CD14-positive monocyte (primary cell): ENCODE data around the gene ZNF554. TPM values are rescaled to one million over a fixed set of nuclear protein-coding genes. Genes with fewer than 3 reads are reported as not detected.

Experiments used
- DNase-seq, 3 donors: peaks; one replicate each; pipeline ENCODE4 v3.0.0-alpha.2; 2011 to 2022
- H2AFZ ChIP-seq: 2 replicates; pipeline ENCODE4 v1.6.0; 2012; ENCODE audit warnings: mild to moderate bottlenecking, low read depth, low read length, inconsistent platforms; ENCODE audit not compliant: insufficient read depth, poor library complexity, severe bottlenecking
- H3K27ac ChIP-seq, 2 donors: 1 replicate in 1 of 2; 2 replicates in 1 of 2; pipeline ENCODE4 v1.5.1; 2012 to 2013; ENCODE audit warnings: low read length in 2 of 2, control low read depth in 1 of 2, inconsistent platforms in 1 of 2, low read depth in 1 of 2, mild to moderate bottlenecking in 1 of 2
- H3K27me3 ChIP-seq, 2 donors: one replicate each; pipeline versions ENCODE4 v1.6.0 to v1.6.1; 2011 to 2013; ENCODE audit warnings: low read length in 2 of 2; ENCODE audit not compliant: control insufficient read depth in 2 of 2, insufficient read depth in 2 of 2
- H3K36me3 ChIP-seq, 2 donors: replicated peaks in 1 of 2; 1 replicate in 1 of 2; 2 replicates in 1 of 2; pipeline versions ENCODE4 v1.5.1 to v1.6.1; 2012 to 2013; ENCODE audit warnings: low read length in 2 of 2, control low read depth in 1 of 2, inconsistent platforms in 1 of 2, mild to moderate bottlenecking in 1 of 2; ENCODE audit not compliant: insufficient read depth in 2 of 2, control insufficient read depth in 1 of 2
- H3K4me1 ChIP-seq, 2 donors: 1 replicate in 1 of 2; 2 replicates in 1 of 2; pipeline versions ENCODE4 v1.5.1 to v1.6.1; 2012 to 2013; ENCODE audit warnings: low read length in 2 of 2, control low read depth in 1 of 2, inconsistent platforms in 1 of 2, mild to moderate bottlenecking in 1 of 2, moderate library complexity in 1 of 2; ENCODE audit not compliant: insufficient read depth in 2 of 2, control insufficient read depth in 1 of 2
- H3K4me2 ChIP-seq: replicated peaks from 2 replicates; pipeline ENCODE3; 2012; ENCODE audit warnings: low read length, moderate library complexity, mild to moderate bottlenecking; ENCODE audit not compliant: poor library complexity, severe bottlenecking; ENCODE audit errors: extremely low read depth
- H3K4me3 ChIP-seq, 3 experiments: fragments of 200-600 bp in 1 of 3; sonication (generic) in 1 of 3; replicated peaks in 1 of 3; 1 replicate in 2 of 3; 2 replicates in 1 of 3; pipeline ENCODE4 v1.5.1; 2011 to 2013; ENCODE audit warnings: low read length in 3 of 3, mild to moderate bottlenecking in 3 of 3, control low read depth in 2 of 3, low read depth in 2 of 3, inconsistent platforms in 1 of 3, moderate library complexity in 1 of 3
- H3K79me2 ChIP-seq: 2 replicates; pipeline ENCODE4 v1.6.0; 2012; ENCODE audit warnings: mild to moderate bottlenecking, control low read depth, inconsistent platforms, low read length, moderate library complexity; ENCODE audit not compliant: insufficient read depth
- H3K9ac ChIP-seq: 2 replicates; pipeline ENCODE4 v1.6.0; 2017; ENCODE audit warnings: low read length, mild to moderate bottlenecking; ENCODE audit not compliant: insufficient read depth, poor library complexity, severe bottlenecking
- H3K9me3 ChIP-seq, 2 donors: replicated peaks in 1 of 2; 1 replicate in 1 of 2; 2 replicates in 1 of 2; pipeline versions ENCODE4 v1.5.1 to v1.6.1; 2012 to 2013; ENCODE audit warnings: low read length in 2 of 2, control low read depth in 1 of 2; ENCODE audit not compliant: control insufficient read depth in 1 of 2, insufficient read depth in 1 of 2
- H4K20me1 ChIP-seq: 2 replicates; pipeline ENCODE4 v1.6.0; 2012; ENCODE audit warnings: mild to moderate bottlenecking, low read length, control low read depth, moderate library complexity; ENCODE audit not compliant: insufficient read depth
- H3K27ac Mint-ChIP-seq, 7 donors: one replicate each; pipeline ENCODE4 v1.8.0; 2020; ENCODE audit warnings: mild to moderate bottlenecking in 7 of 7, mixed read lengths in 7 of 7, moderate library complexity in 6 of 7, inconsistent platforms in 2 of 7
- H3K27me3 Mint-ChIP-seq, 3 donors: one replicate each; pipeline ENCODE4 v1.8.0; 2021 to 2022; ENCODE audit warnings: low read depth in 3 of 3, mild to moderate bottlenecking in 3 of 3, mixed read lengths in 3 of 3, moderate library complexity in 3 of 3, inconsistent platforms in 1 of 3
- H3K36me3 Mint-ChIP-seq, 2 donors: one replicate each; pipeline ENCODE4 v1.8.0; 2020; ENCODE audit warnings: mixed read lengths in 2 of 2, inconsistent platforms in 1 of 2, mild to moderate bottlenecking in 1 of 2
- H3K4me1 Mint-ChIP-seq: one replicate; pipeline ENCODE4 v1.8.0; 2020; ENCODE audit warnings: mild to moderate bottlenecking, mixed read lengths
- H3K4me3 Mint-ChIP-seq, 2 donors: one replicate each; pipeline ENCODE4 v1.8.0; 2020; ENCODE audit warnings: mild to moderate bottlenecking in 2 of 2, mixed read lengths in 2 of 2, moderate library complexity in 1 of 2
- H3K9me3 Mint-ChIP-seq, 7 donors: one replicate each; pipeline ENCODE4 v1.8.0; 2020 to 2022; ENCODE audit warnings: mixed read lengths in 7 of 7, mild to moderate bottlenecking in 6 of 7, moderate library complexity in 6 of 7, inconsistent platforms in 2 of 7
- WGBS: methylation state at CpG from one replicate; pipeline ENCODE4 v1.1.5; 2013; ENCODE audit warnings: missing lambda C conversion rate; ENCODE audit not compliant: insufficient coverage; 5-methylcytosine and 5-hydroxymethylcytosine counted together
- intact Hi-C, 2 donors: fragments of 100-400 bp; cut with micrococcal nuclease; formaldehyde crosslinking; loops; one replicate each; pipeline versions ENCODE4 v1.15.0 to v1.15.1; 2023
- polyA plus RNA-seq, 3 donors: library from polyadenylated mRNA; depleted of rRNA in 1 of 3; unstranded in 2 of 3; stranded (reverse) in 1 of 3; fragments of 300-500 nt in 2 of 3; fragments of >200 nt in 1 of 3; fragmentation: Illumina TruSeq in 2 of 3; gene quantifications; 1 replicate in 2 of 3; 2 replicates in 1 of 3; pipeline ENCODE4 v1.2.3, GENCODE V29; 2012 to 2021
- TF ChIP-seq, protein P1 (sequence below): fragments of 200-600 bp; IDR thresholded peaks from one replicate; pipeline ENCODE4 v1.8.0; 2022; ENCODE audit warnings: antibody characterized with exemption, mild to moderate bottlenecking

ZNF554 gene
- polyA plus RNA-seq, 3 donors = 0.79 to 1.7 (median 0.91) TPM

DNA sequence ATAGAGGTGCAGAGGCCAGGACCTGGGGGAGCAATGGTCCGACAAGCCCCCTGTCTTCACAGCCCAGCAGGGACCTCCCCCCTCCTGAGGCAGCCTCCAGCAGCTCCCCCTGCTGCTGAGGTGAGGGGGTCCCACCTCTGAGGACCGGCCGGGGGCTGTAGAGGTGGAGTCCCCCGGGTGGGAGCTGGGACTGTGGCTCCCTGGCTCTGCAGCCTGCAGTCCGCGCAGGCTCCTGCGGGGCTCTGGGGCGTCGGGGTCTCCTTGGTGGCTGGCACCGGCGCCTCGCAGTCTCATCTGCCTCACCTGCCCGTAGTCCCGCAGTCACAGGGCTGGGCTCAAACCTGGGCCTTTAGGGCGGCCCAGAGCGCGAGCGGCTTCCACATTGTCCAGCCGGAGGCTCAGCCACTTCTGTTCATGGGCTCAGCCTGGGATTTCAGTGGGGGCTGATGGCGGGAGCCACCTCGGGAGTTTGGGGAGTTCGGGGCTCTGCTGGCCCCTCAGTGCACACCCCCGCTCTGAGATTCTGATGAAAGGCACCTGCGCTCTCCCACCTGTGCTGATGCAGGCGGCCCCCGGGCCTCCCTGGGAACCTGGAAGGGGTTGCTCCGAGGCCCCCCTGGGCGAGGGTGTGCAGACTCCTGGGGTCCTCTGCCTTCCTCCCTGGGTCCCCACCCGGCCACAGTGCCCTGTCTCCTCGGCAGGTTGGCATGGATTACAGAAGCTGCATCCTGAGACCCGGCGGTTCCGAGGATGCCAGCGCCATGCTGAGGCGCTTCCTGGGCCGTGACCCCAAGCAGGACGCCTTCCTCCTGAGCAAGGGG lies 7.0 kb upstream of the ZNF554 start:
- Histone ChIP-seq H3K4me2 (no peak overlapping the region), H4K20me1 (no peaks in the 10 kb centered on the region), H3K79me2 (no peaks in the 10 kb centered on the region), H3K4me3 (no peak overlapping the region), H3K36me3 (peaks cover 12 to 15% of the 10 kb centered on the region in 2 donors), H3K9me3 (no peaks in the 10 kb centered on the region), H3K27me3 (no peaks in the 10 kb centered on the region), H2AFZ (no peak overlapping the region), H3K4me1 (no peaks in the 10 kb centered on the region), H3K9ac (no peak overlapping the region), H3K27ac (no peak overlapping the region)
- no peak for DNase-seq
- intact Hi-C loops = loop anchor here in 1 of 2 donors (5.0 kb wide), 1 partner anchor 55 kb away; the partner anchor contains the start of gene ZNF556
- Mint-ChIP-seq H3K9me3 (peaks cover 0 to 4% (median 0%) of the 10 kb centered on the region in 7 donors), H3K27me3 (peaks cover 0 to 2% (median 0%) of the 10 kb centered on the region in 3 donors), H3K4me3 (no peak overlapping the region), H3K36me3 (peaks cover 16 to 36% of the 10 kb centered on the region in 2 donors), H3K4me1 (no peaks in the 10 kb centered on the region), H3K27ac (no peak overlapping the region)
- TF ChIP-seq, protein P1, sequence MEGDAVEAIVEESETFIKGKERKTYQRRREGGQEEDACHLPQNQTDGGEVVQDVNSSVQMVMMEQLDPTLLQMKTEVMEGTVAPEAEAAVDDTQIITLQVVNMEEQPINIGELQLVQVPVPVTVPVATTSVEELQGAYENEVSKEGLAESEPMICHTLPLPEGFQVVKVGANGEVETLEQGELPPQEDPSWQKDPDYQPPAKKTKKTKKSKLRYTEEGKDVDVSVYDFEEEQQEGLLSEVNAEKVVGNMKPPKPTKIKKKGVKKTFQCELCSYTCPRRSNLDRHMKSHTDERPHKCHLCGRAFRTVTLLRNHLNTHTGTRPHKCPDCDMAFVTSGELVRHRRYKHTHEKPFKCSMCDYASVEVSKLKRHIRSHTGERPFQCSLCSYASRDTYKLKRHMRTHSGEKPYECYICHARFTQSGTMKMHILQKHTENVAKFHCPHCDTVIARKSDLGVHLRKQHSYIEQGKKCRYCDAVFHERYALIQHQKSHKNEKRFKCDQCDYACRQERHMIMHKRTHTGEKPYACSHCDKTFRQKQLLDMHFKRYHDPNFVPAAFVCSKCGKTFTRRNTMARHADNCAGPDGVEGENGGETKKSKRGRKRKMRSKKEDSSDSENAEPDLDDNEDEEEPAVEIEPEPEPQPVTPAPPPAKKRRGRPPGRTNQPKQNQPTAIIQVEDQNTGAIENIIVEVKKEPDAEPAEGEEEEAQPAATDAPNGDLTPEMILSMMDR = no peak
- WGBS = 97% methylated on average over 34 of the region's 37 CpGs

DNA sequence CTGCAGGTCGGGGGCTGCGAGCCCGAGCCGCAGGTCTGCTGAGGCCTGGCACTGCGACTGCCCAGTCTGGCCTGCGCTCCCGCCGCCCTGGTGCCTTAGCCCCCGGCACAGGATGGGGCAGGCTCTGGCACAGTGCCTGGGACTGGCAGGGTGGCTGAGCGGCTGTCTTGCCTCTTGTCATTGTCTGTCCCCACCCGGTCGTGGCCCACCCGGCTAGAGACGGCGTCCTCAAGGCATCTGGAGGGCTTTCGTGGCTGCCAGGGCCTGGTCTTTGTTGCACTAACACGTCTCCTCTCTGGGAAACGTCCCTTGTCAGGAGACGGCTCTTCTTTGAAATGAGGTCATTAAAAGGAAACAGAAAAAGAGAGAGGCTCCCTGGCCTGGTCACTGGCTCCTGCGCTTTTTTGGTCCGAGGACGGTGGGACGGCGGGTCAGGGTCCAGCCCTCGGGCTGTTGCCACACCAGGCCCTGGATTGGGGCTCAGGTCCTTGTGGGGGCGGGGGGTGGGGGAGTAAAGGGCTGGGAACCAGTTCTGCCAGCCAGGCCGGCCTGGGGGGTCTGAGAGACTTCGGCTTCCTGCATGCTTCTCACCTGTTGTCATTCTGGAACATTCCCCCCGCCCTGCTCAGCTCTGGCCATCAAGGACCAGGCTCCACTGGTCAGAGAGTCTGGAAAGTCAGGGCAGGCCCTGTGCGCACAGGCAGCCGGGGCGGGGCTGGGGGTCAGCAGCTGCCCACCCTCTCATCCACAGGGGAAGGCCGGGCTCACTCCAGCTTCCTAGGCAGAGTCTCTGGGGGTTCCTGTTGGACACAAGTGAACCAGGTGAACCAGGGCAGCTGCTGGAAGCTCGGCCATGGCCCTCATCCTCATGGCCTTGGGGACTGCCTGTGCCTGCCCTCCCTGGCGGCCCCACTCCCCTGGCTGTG lies 6.2 kb upstream of the ZNF554 start:
- no peak overlapping the region for H3K4me3 Mint-ChIP-seq
- no peak overlapping the region for H3K27ac Mint-ChIP-seq
- peaks cover 0 to 2% (median 0%) of the 10 kb centered on the region in 3 donors for H3K27me3 Mint-ChIP-seq
- peaks cover 0 to 4% (median 0%) of the 10 kb centered on the region in 7 donors for H3K9me3 Mint-ChIP-seq
- Histone ChIP-seq H3K9ac (no peak overlapping the region), H3K4me3 (no peak overlapping the region), H3K36me3 (peaks cover 12 to 14% of the 10 kb centered on the region in 2 donors), H2AFZ (no peak overlapping the region), H3K4me1 (no peaks in the 10 kb centered on the region), H4K20me1 (no peaks in the 10 kb centered on the region), H3K9me3 (no peaks in the 10 kb centered on the region), H3K4me2 (no peak overlapping the region), H3K27ac (no peak overlapping the region), H3K27me3 (no peaks in the 10 kb centered on the region), H3K79me2 (no peaks in the 10 kb centered on the region)
- DNase-seq = no peak
- 96% methylated on average over 32 of the region's 35 CpGs for WGBS
- TF ChIP-seq, protein P1 = no peak
- H3K4me1 Mint-ChIP-seq = no peaks in the 10 kb centered on the region
- intact Hi-C loops = loop anchor here in 1 of 2 donors (5.0 kb wide), 1 partner anchor 54 kb away; the partner anchor contains the start of gene ZNF556
- peaks cover 16 to 35% of the 10 kb centered on the region in 2 donors for H3K36me3 Mint-ChIP-seq
